Measurements from ENCODE around the gene RHOH. TPM values are rescaled to one million over a fixed set of nuclear protein-coding genes. Genes with fewer than 3 reads are reported as not detected.

Gene RHOH
- total RNA-seq, 2 experiments from 2014 or later = 38.2 to 83.2 TPM

DNA sequence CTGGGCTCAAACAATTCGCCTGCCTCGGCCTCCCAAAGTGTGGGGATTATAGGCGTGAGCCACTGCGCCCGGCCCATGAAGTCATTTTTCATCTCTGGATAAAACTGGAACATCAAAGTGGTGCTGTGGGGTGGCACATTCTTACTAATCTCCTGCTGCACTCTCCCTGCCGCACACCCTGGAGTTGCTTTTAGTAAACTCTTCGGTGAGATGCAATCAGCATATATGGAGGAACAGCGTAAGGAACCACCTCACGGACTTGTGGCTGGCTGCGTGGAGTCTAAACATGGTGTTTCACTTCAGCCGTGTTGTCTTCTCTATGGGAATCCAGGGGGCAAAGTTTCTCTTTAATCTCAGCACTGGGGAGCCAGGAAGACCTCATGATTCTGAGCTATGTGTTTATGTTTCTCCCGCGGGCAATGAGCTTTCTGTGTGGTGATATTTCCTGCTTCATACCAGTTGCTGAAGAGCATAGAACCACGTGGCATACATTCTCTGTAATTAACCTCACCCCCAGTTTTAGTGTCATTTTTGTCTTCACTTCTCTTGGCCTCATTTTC is 2.1 kb upstream of the RHOH start:
- H3K4me3 ChIP-seq (ENCODE audit: low read depth, low read length, poor library complexity, severe bottlenecking) = peak overlapping the region; percentile 79
- H3K4me1 ChIP-seq (ENCODE audit: insufficient read depth, low read length, poor library complexity, severe bottlenecking) = peaks cover 60% of the 10 kb centered on the region
- peaks cover 12% of the 10 kb centered on the region for H4K20me1 ChIP-seq (ENCODE audit: insufficient read depth, low read length)
- no TSS peak for BruUV-seq (replicated peaks)
- H3K9me3 ChIP-seq (ENCODE audit: low read length) = no peaks in the 10 kb centered on the region
- no peaks in the 10 kb centered on the region for H3K9me2 ChIP-seq (ENCODE audit: insufficient read depth, low read length)
- TF ChIP-seq, protein P1, sequence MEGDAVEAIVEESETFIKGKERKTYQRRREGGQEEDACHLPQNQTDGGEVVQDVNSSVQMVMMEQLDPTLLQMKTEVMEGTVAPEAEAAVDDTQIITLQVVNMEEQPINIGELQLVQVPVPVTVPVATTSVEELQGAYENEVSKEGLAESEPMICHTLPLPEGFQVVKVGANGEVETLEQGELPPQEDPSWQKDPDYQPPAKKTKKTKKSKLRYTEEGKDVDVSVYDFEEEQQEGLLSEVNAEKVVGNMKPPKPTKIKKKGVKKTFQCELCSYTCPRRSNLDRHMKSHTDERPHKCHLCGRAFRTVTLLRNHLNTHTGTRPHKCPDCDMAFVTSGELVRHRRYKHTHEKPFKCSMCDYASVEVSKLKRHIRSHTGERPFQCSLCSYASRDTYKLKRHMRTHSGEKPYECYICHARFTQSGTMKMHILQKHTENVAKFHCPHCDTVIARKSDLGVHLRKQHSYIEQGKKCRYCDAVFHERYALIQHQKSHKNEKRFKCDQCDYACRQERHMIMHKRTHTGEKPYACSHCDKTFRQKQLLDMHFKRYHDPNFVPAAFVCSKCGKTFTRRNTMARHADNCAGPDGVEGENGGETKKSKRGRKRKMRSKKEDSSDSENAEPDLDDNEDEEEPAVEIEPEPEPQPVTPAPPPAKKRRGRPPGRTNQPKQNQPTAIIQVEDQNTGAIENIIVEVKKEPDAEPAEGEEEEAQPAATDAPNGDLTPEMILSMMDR (conservative IDR thresholded peaks at IDR 0.05; ENCODE audit: low read length) = no peak
- no peak for TF ChIP-seq EZH2phosphoT487 (IDR thresholded peaks at IDR 0.05; ENCODE audit: borderline replicate concordance, low read depth, low read length)
- H3K79me2 ChIP-seq (ENCODE audit: insufficient read depth, low read depth, low read length) = peaks cover 85% of the 10 kb centered on the region
- peak overlapping the region; percentile 84 for H3K4me2 ChIP-seq (ENCODE audit: low read length)
- H3K27ac ChIP-seq (ENCODE audit: low read depth, low read length, poor library complexity, severe bottlenecking) = peak overlapping the region; percentile 93
- ChIA-PET CTCF (ENCODE audit: unreplicated experiment) (interaction anchor here (0.6 to 1.2 kb wide), 4 partner anchors 9 to 144 kb away, joined by 3 to 4 read pairs (median 3); no protein-coding TSS in a partner anchor), POLR2A (interaction anchor here (0.6 to 17.3 kb wide), 13 partner anchors 8 to 841 kb away, joined by 3 to 212 read pairs (median 4); no protein-coding TSS in a partner anchor)
- intact Hi-C loops (cut with micrococcal nuclease; ENCODE audit: unreplicated experiment) = loop anchor here (5.0 to 10.0 kb wide), 6 partner anchors 320 to 1167 kb away; partner anchors contain the start of gene APBB2
- H2AFZ ChIP-seq (ENCODE audit: low read length) = peak overlapping the region; percentile 4; the same call in 1 of the 2 replicates
- peaks cover 27% of the 10 kb centered on the region for H3K36me3 ChIP-seq (ENCODE audit: insufficient read depth, low read length)
- DNase-seq (ENCODE audit: low spot score) = peak; percentile 72

DNA sequence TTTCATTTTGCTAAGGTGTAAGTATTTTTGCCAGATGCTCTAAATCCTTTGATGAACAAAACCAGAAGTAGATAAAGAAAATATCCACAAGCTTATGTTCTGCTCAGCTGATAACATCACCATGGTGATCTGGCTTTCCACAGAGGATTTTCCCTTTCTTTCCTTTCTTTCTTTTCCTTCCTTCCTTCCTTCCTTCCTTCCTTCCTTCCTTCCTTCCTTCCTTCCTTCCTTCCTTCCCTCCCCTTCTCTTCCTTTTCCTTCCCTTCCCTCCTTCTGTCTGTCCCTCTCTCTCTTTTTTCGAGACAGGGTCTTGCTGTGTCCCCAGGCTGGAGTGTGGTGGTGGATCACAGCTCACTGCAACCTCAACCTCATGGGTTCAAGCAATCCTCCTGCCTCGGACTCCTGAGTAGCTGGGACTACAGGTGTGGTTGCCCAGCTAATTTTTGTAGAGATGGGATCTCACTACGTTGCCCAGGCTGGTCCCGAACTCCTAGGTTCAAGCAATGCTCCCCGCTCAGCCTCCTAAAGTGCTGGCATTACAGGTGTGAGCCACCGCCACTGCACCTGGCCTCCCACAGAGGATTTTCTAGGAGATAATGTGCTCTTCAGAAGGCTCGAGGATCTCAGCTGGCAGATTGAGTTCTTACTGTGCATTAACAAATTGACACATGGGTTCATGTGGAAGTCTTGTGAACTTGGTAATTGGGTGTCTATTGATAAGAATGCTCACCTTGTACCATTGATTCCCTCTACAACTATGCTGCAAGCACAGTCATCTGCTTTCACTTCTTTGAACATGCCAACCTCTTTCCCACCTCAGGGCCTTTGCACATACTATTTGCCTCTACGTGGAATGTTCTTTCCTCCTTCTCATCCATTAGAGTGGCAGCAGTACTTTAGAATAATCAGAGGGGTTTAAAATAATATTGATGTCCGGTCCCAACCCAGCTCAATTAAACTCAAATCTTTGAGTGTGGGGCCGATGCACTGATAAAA is 1.4 kb upstream of the RHOH start:
- Histone ChIP-seq H3K9me2 (ENCODE audit: insufficient read depth, low read length) (no peaks in the 10 kb centered on the region), H3K4me1 (ENCODE audit: insufficient read depth, low read length, poor library complexity, severe bottlenecking) (peaks cover 52% of the 10 kb centered on the region), H3K79me2 (ENCODE audit: insufficient read depth, low read depth, low read length) (peaks cover 89% of the 10 kb centered on the region), H3K9me3 (ENCODE audit: low read length) (no peaks in the 10 kb centered on the region), H2AFZ (ENCODE audit: low read length) (no peak overlapping the region; the same call in 1 of the 2 replicates), H4K20me1 (ENCODE audit: insufficient read depth, low read length) (peaks cover 17% of the 10 kb centered on the region), H3K4me2 (ENCODE audit: low read length) (peak overlapping the region; percentile 84), H3K27ac (ENCODE audit: low read depth, low read length, poor library complexity, severe bottlenecking) (peak overlapping the region; percentile 93), H3K4me3 (ENCODE audit: low read depth, low read length, poor library complexity, severe bottlenecking) (peak overlapping the region; percentile 79), H3K36me3 (ENCODE audit: insufficient read depth, low read length) (peaks cover 35% of the 10 kb centered on the region)
- TF ChIP-seq, protein P1 (conservative IDR thresholded peaks at IDR 0.05; ENCODE audit: low read length) = no peak
- TF ChIP-seq EZH2phosphoT487 (IDR thresholded peaks at IDR 0.05; ENCODE audit: borderline replicate concordance, low read depth, low read length) = no peak
- no TSS peak for BruUV-seq (replicated peaks)
- intact Hi-C loops (cut with micrococcal nuclease; ENCODE audit: unreplicated experiment) = loop anchor here (2.0 to 10.0 kb wide), 7 partner anchors 113 to 1168 kb away; partner anchors contain the start of gene N4BP2
- peak; percentile 51 for DNase-seq (ENCODE audit: low spot score)
- POLR2A ChIA-PET = interaction anchor here (0.6 to 17.3 kb wide), 22 partner anchors 9 to 1074 kb away, joined by 3 to 212 read pairs (median 3); no protein-coding TSS in a partner anchor
- CTCF ChIA-PET (ENCODE audit: unreplicated experiment) = interaction anchor here (0.6 to 1.2 kb wide), 4 partner anchors 9 to 144 kb away, joined by 3 to 4 read pairs (median 3); no protein-coding TSS in a partner anchor

Measured in OCI-LY7 (cell line).